ENCODE measurements around the gene RBM34.

DNA sequence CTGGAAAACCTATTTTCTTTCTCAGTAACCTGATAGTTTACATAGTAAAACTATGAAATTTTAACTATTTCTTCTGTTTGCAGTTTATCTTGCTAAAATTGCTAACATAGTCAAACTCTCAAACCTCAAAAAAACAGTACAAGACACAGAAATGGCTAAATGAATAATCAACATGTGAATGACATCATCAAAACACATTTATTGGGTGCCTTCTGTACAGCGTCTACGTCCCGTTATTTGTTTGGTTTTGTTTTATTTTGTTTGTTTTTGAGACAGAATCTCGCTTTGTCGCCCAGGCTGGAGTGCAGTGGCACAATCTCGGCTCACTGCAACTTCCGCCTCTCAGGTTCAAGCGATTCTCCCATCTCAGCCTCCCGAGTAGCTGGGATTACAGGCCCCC, 11.2 kb downstream of the RBM34 start:
- TF ChIP-seq, protein P1, sequence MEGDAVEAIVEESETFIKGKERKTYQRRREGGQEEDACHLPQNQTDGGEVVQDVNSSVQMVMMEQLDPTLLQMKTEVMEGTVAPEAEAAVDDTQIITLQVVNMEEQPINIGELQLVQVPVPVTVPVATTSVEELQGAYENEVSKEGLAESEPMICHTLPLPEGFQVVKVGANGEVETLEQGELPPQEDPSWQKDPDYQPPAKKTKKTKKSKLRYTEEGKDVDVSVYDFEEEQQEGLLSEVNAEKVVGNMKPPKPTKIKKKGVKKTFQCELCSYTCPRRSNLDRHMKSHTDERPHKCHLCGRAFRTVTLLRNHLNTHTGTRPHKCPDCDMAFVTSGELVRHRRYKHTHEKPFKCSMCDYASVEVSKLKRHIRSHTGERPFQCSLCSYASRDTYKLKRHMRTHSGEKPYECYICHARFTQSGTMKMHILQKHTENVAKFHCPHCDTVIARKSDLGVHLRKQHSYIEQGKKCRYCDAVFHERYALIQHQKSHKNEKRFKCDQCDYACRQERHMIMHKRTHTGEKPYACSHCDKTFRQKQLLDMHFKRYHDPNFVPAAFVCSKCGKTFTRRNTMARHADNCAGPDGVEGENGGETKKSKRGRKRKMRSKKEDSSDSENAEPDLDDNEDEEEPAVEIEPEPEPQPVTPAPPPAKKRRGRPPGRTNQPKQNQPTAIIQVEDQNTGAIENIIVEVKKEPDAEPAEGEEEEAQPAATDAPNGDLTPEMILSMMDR (IDR thresholded peaks at IDR 0.05) = no peak
- no peak for TF ChIP-seq POLR2A (IDR thresholded peaks at IDR 0.05)

Data from uterus (tissue), 2 donors.